Measurements from ENCODE around the gene MAPK10.

MAPK10 gene

DNA sequence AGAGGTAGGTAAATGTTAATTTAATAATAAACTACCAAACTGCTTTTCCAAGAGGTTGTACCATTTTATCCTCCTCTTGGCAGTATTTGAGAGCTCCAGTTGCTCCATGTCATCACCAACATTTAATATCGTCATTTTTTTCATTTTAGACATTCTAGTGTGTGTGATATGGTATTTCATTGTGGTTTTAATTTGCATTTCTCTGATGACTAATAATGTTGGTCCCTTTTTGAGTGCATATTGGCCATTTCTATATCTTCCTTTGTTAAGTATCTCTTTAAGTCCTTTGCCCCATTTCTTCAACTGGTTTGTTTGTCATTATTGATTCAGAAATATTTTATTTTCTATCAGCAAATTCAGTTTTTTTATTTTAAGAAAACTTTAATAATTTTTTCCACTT is 88.8 kb downstream of the MAPK10 start:
- no peak for DNase-seq

- DNase-seq = no peak
Measured at GRCh38 chr4:86269354-86269753, 90.5 kb downstream of the MAPK10 start.

DNA sequence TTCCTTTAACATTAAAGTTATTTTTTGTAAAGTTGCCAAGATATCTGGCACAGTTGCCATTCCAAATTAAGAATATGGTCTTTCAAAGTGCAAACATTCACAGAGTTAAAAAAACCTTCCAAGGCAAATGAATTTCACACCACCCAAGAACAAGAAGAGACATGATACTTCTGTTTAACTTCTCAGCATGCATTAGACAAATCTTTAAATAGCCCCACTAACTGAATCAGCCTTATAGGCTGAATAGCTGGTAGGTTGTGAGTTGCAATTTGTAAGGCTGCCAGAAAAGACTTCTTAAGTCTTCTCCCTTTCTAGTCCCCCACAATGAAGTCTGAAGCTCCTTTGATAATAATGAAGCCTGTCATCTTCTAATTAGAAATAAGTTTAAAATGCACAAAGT is 95.6 kb downstream of the MAPK10 start:
- no peak for DNase-seq

- no peak for DNase-seq
Measured at GRCh38 chr4:86261636-86262035, 98.2 kb downstream of the MAPK10 start.

- DNase-seq = no peak
Measured at GRCh38 chr4:86256086-86256485, 103.8 kb downstream of the MAPK10 start.

DNA sequence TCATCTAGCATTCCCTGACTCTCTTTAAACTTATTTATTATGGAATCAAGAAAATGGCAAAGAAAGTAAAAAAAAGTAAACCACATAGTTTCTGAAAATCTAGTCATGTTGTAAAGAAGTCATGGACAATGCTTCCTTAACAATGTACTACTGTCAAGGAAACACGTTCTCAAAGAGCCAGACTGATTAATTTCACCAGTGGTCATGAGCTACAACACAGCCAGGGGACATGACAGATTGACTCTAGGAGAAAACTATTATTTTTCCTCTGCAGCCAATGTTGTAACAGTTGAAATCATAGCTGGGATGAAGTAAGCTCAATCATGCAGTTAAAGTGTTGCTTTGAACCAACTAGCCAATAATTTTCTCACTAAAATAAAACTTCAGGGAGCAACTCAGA is 109.2 kb downstream of the MAPK10 start:
- DNase-seq = no peak

GRCh38 chr4:86250006-86250405 is 109.8 kb downstream of the MAPK10 start:
- no peak for DNase-seq

- DNase-seq = no peak
Measured at GRCh38 chr4:86249074-86249473, 110.8 kb downstream of the MAPK10 start.

GRCh38 chr4:86247906-86248305 is 111.9 kb downstream of the MAPK10 start:
- DNase-seq = no peak

GRCh38 chr4:86247320-86247719 is 112.5 kb downstream of the MAPK10 start:
- no peak for DNase-seq

GRCh38 chr4:86243750-86244149 is 116.1 kb downstream of the MAPK10 start:
- no peak for DNase-seq

- no peak for DNase-seq
Measured at GRCh38 chr4:86242677-86243076, 117.2 kb downstream of the MAPK10 start.

DNA sequence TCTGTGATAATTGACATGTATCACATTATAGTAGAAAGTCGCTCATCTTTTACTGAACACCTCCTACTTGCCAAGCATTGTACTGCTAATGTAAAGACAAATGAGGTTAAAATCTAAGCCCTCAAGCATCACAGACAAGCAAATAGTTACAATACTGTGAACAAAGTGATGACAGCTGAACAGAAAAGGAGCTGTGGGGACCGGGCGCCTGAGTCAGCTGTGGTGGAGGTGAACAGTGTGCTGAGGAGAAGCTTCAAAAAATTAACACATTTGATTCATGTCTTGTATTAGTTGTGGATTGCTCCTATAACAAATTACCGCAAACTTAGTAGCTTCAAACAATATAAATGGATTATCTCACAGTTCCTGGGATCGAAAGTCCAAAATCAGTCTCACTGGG is 124.3 kb downstream of the MAPK10 start:
- no peak for DNase-seq

- no peak for DNase-seq
Measured at GRCh38 chr4:86233681-86234080, 126.2 kb downstream of the MAPK10 start.

- no peak for DNase-seq
Measured at GRCh38 chr4:86233090-86233489, 126.8 kb downstream of the MAPK10 start.

GRCh38 chr4:86223472-86223871 is 136.4 kb downstream of the MAPK10 start:
- no peak for DNase-seq

DNA sequence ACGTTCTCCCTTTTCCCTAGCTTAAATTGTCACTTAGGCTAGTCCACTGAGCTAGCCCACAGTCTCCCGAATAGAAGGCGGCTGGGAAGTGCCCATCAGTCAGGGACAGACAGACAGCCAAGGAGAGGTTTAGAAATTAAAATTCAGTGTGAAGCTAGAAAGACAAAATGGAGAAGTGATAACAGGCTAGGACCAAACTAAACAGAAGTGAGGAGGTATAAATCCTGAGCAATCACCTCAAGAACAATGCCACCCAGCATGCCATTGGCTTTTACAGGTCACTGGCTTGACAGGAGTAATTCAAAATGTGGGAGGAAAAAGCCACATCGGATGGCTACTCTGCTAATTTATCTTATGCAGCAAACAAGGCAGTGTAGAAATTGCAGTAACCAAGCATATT is 138.9 kb downstream of the MAPK10 start:
- DNase-seq = no peak

DNA sequence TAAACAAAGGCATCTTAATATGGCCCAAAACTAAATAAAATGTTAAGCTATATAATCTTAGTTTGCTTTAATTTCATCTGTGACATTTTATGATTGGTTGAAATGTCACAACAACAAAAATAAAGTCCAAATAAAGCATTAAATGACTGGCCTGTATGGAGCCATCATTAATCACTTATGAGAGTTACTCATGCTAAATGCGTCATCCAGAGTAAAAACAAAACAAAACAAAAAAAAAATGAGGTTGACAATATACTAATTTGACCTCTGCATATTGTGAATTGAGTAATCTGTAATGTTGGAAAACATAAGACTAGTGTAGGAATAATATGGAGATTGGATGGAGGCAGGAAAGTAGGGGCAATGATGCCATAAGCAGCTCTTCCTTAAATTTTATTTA is 139.7 kb downstream of the MAPK10 start:
- no peak for DNase-seq

DNA sequence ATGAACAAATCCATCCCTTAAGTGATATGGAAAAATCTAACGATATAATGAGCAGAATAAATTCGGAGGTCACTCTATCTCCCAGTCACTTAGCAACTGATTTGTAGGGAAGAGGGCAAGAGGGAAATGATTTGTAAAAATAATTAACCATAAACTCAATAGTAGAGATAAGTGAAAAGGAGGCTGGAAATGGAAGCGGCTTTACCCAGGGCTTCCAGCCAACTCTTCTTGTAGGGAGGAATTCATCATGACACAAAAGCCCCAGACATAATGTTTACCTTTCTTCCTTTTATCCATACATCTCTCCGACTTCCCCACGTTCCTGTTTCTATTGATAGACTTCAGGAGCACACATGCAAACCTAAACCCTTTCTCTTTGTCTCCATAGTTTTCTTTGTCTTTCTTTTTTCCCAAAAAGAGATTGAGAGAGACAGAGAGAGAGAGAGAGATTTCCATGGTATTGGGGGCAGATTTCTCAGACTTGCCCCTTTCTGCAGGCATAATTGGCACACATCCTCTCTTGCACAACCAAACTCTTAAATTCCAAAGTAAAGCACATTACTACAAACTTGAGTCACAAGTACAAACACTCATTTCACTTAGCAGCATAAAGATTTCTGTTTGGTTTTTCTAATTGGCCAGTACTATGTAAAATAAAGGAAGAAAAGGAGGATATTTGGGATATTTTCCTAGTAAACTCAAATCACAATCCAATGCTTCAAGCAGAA is 140.9 kb downstream of the MAPK10 start:
- no peak for DNase-seq

GRCh38 chr4:86203176-86203575 is 156.7 kb downstream of the MAPK10 start:
- no peak for DNase-seq

- no peak for DNase-seq
Measured at GRCh38 chr4:86185659-86186058, 174.2 kb downstream of the MAPK10 start.

DNA sequence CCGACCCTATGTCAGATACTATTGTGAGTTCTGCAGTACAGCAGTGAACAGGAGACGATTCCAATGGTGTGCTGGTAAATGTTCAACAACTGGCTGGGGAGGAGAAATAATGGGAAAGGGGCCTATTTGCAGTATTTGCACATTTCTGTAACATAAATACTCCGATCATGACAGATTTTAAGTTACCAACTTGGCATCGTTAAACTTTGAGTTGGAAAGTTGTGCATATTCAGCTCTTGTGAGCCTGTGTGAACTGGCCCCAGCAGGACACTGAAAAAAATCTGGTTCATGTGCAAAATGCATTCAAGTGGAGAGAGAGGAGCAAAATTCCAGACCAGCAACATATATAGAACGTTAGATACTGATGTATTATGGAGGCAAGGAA is 175.0 kb downstream of the MAPK10 start:
- DNase-seq = no peak

DNA sequence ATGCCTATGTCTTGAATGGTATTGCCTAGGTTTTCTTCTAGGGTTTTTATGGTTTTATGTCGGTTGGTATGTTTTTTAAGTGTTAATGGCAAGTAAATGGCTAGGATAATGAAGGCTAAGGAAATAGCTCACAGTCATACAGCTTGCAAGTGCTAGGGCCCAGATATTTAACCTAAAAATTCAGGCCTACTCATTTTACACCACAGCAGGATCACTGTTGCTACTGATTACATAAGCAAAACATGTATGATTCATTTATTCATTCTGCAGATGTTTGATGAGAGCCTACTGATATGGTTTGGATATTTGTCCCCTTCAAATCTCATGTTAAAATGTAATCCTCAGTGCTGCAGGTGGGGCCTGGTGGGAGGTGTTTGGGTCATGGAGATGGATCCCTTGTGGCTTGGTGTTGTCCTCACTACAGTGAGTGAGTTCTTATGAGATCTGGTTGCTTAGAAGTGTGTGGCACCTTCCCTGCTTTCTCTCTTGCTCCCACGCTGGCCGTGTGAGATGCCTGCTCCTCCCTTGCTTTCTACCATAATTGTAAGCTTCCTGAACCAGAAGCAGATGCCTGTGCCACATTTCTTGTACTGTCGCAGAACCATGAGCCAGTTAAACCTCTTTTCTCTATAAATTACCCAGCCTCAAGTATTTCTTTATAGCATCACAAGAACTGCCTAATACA is 175.5 kb downstream of the MAPK10 start:
- no peak for DNase-seq

GRCh38 chr4:86181585-86181984 is 178.3 kb downstream of the MAPK10 start:
- DNase-seq = no peak

GRCh38 chr4:86178211-86178610 is 181.6 kb downstream of the MAPK10 start:
- no peak for DNase-seq
